AG09319 (cell line): Measurements from ENCODE around the gene GNPTAB.

Source experiments
- DNase-seq: peaks from one replicate; pipeline ENCODE4 v3.0.0-alpha.2; 2010; ENCODE audit warnings: low read depth; ENCODE audit errors: extremely low read depth
- CTCF ChIP-seq: IDR thresholded peaks from 2 replicates; pipeline ENCODE4 v1.5.1; 2011; ENCODE audit warnings: low read depth, mild to moderate bottlenecking, inconsistent platforms, low read length, moderate library complexity

The GNPTAB gene

GRCh38 chr12:101697197-101697929, 133.4 kb downstream of the GNPTAB start, which contains the start of gene CHPT1:
Gene CHPT1, plus strand, starts transcription at chr12:101697640. Its CDS starts 222 bp downstream, at chr12:101697862.
- no peak for DNase-seq
- no peak for TF ChIP-seq CTCF

- DNase-seq, result no peak
These were observed 134.2 kb downstream of the GNPTAB start for GRCh38 chr12:101696251-101697196.

GRCh38 chr12:101695706-101696105, 135.1 kb downstream of the GNPTAB start:
- no peak for DNase-seq
- no peak for TF ChIP-seq CTCF

More at GRCh38 chr12:101696251-101697196, 134.2 kb downstream of the GNPTAB start:
- TF ChIP-seq CTCF, result no peak
